H1 (cell line): ENCODE results near the gene TM4SF1. TPM values are rescaled to one million over a fixed set of nuclear protein-coding genes. Genes with fewer than 3 reads are reported as not detected.

Source experiments
- CHD7 ChIP-seq: fragments of 300-600 bp; sonication (generic); IDR thresholded peaks from 2 replicates; pipeline ENCODE4 v1.7.1; 2012; ENCODE audit warnings: low read length, moderate library complexity, mild to moderate bottlenecking, inconsistent platforms; ENCODE audit not compliant: insufficient replicate concordance
- EP300 ChIP-seq, 2 experiments: IDR thresholded peaks; 1 replicate in 1 of 2; 2 replicates in 1 of 2; pipeline ENCODE4 v1.6.1; 2011 to 2012; ENCODE audit warnings: low read depth in 2 of 2, low read length in 2 of 2, mild to moderate bottlenecking in 2 of 2, borderline replicate concordance in 1 of 2, inconsistent platforms in 1 of 2, moderate library complexity in 1 of 2
- HDAC6 ChIP-seq: IDR thresholded peaks from one replicate; pipeline ENCODE4 v1.7.1; 2012; ENCODE audit warnings: low read depth, mild to moderate bottlenecking, inconsistent platforms, low read length, moderate library complexity
- PHF8 ChIP-seq: fragments of 200-600 bp; sonication (generic); conservative IDR thresholded peaks from 2 replicates; pipeline ENCODE4 v1.7.1; 2012; ENCODE audit warnings: low read depth, mild to moderate bottlenecking, inconsistent platforms, low read length, moderate library complexity
- RBBP5 ChIP-seq: IDR thresholded peaks from 2 replicates; pipeline ENCODE4 v1.7.1; 2012; ENCODE audit warnings: low read depth, mild to moderate bottlenecking, inconsistent platforms, low read length, moderate library complexity, borderline replicate concordance
- RXRA ChIP-seq: IDR thresholded peaks from 2 replicates; pipeline ENCODE4 v1.6.1; 2011; ENCODE audit warnings: low read depth, mild to moderate bottlenecking, low read length, moderate library complexity; ENCODE audit not compliant: insufficient read depth
- SP1 ChIP-seq: IDR thresholded peaks from 2 replicates; pipeline ENCODE4 v1.6.1; 2011; ENCODE audit warnings: low read depth, low read length
- SP2 ChIP-seq: IDR thresholded peaks from 2 replicates; pipeline ENCODE4 v1.6.1; 2012; ENCODE audit warnings: mild to moderate bottlenecking, low read length, inconsistent platforms
- SP4 ChIP-seq: IDR thresholded peaks from 2 replicates; pipeline ENCODE4 v1.6.1; 2012; ENCODE audit warnings: low read length, inconsistent platforms
- polyA plus RNA-seq, 7 experiments: library from polyadenylated mRNA; depleted of rRNA in 3 of 7; stranded (reverse) in 5 of 7; unstranded in 2 of 7; fragments of >200 nt in 5 of 7; fragments of 200-250 nt in 2 of 7; gene quantifications; 1 replicate in 5 of 7; 2 replicates in 1 of 7; 4 replicates in 1 of 7; pipeline versions ENCODE4 v1.2.1 to v1.2.3, GENCODE V29; 2011 to 2013; ENCODE audit warnings: missing spikeins in 2 of 7, mixed read lengths in 2 of 7
- total RNA-seq: library from RNA; stranded (reverse); fragmentation: NEBNext Ultra II Directional; extraction: Animal tissue kit (Norgen Biotek cat#: 25700); gene quantifications from 2 replicates; pipeline ENCODE4 v1.2.1, GENCODE V29; 2021

Gene TM4SF1
- total and polyA plus RNA-seq, 2 of the 8 experiments (the other 6 are each of a cell fraction or from before 2014, with no cell fraction given) = 0.26 to 1.3 TPM

DNA sequence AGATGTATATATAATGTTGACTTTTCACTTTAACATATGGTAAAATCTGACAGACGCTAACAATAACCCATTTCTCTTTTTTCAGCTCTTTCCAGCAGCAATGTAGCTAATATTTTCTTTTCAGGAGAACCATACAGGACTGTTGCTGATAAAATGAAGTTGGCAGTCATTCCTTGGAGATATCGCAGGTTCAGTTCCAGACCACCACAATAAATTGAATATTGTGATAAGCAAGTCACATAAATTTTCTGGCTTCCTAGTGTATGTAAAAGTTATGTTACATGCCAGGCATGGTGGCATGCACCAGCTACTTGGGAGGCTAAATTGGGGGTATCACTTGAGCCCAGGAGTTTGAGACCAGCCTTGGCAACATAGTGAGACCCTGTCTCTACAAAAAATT is 31.9 kb upstream of the TM4SF1 start (continued):
- TF ChIP-seq CHD7 = no peak
- TF ChIP-seq SP2 = no peak
- TF ChIP-seq RBBP5 = no peak
- TF ChIP-seq SP4 = no peak
- no peak for TF ChIP-seq HDAC6
- no peak for TF ChIP-seq SP1
- TF ChIP-seq PHF8 = no peak
- no peak for TF ChIP-seq EP300 (IDR thresholded peaks at IDR 0.05; ENCODE audit: borderline replicate concordance in 1 of 2, low read depth in 2 of 2, low read length in 2 of 2)
- no peak for TF ChIP-seq RXRA
- TF ChIP-seq, all 59 proteins: peak for 0
